GM13977 (cell line): ENCODE data around the gene CD68.
"Not testable (repeated sequence)": the region's sequence is repeated elsewhere in the genome, so short reads cannot be mapped to it uniquely, and the experiment has no call there.

Experiments
- DNase-seq: peaks from one replicate; pipeline ENCODE4 v3.0.0; 2012; ENCODE audit warnings: low spot score
- CTCF ChIP-seq: IDR thresholded peaks from 2 replicates; pipeline ENCODE4 v1.5.1; 2012; ENCODE audit warnings: mild to moderate bottlenecking, control low read depth; ENCODE audit not compliant: insufficient read depth; ENCODE audit errors: extremely low read depth, missing control alignments
- in situ Hi-C: fragments of 300-500 bp; cut with MboI; formaldehyde crosslinking; loops from one replicate; pipeline ENCODE4 v1.12.0; 2022; ENCODE audit warnings: low sequenced_read_pairs, low pct_unique_long_range_greater_than_20kb, mixed read lengths, inconsistent platforms; ENCODE audit not compliant: unreplicated experiment

The CD68 gene

GRCh38 chr17:7614425-7615264 lies 35.2 kb downstream of the CD68 start, which contains the start of gene FXR2:
FXR2 (minus strand) TSS chr17:7614897; CDS start chr17:7614532, 365 bp downstream.
- peak; percentile 61 for TF ChIP-seq CTCF
- DNase-seq = peak; percentile 100
- in situ Hi-C loops = no loop called here

GRCh38 chr17:7615265-7615747 lies 35.9 kb downstream of the CD68 start:
- no peak for TF ChIP-seq CTCF
- in situ Hi-C loops = no loop called here
- DNase-seq = no peak

GRCh38 chr17:7618608-7619007 lies 39.2 kb downstream of the CD68 start:
- in situ Hi-C loops = no loop called here
- no peak for TF ChIP-seq CTCF
- DNase-seq = no peak

- TF ChIP-seq CTCF = no peak
- DNase-seq = no peak
- in situ Hi-C loops = no loop called here
Observed at GRCh38 chr17:7620835-7621234, 41.4 kb downstream of the CD68 start.

- DNase-seq = no peak
- no peak for TF ChIP-seq CTCF
- in situ Hi-C loops = no loop called here
Observed at GRCh38 chr17:7623661-7624060, 44.2 kb downstream of the CD68 start.

GRCh38 chr17:7625749-7626148 lies 46.3 kb downstream of the CD68 start:
- DNase-seq, in situ Hi-C loops: not testable (repeated sequence)

- no peak for TF ChIP-seq CTCF
- in situ Hi-C loops = no loop called here
- no peak for DNase-seq
Observed at GRCh38 chr17:7626307-7626706, 46.9 kb downstream of the CD68 start.
